GM12878 (cell line): Measurements from ENCODE around the gene CDCA3. TPM values are rescaled to one million over a fixed set of nuclear protein-coding genes. Genes with fewer than 3 reads are reported as not detected.

Source experiments
- BHLHE40 ChIP-seq, 2 experiments: fragments of 450-650 bp in 1 of 2; IDR thresholded peaks; 2 replicates each; pipeline ENCODE4 v1.6.1; 2011 to 2017; ENCODE audit warnings: low read depth in 2 of 2, borderline replicate concordance in 1 of 2, improper control_type of control experiment in 1 of 2, low read length in 1 of 2, mild to moderate bottlenecking in 1 of 2
- BMI1 ChIP-seq: fragments of 450-650 bp; IDR thresholded peaks from 2 replicates; pipeline ENCODE4 v1.6.1; 2016; ENCODE audit warnings: mild to moderate bottlenecking, moderate library complexity, borderline replicate concordance
- EP300 ChIP-seq, 2 experiments: fragments of 150-350 bp in 1 of 2; IDR thresholded peaks; 2 replicates each; pipeline ENCODE4 v1.6.1; 2011 to 2012; ENCODE audit warnings: low read depth in 2 of 2, low read length in 2 of 2, borderline replicate concordance in 1 of 2, improper control_type of control experiment in 1 of 2, inconsistent platforms in 1 of 2; ENCODE audit not compliant: control insufficient read depth in 1 of 2
- FOXM1 ChIP-seq: IDR thresholded peaks from 2 replicates; pipeline ENCODE4 v1.6.1; 2012; ENCODE audit warnings: low read depth, mild to moderate bottlenecking, inconsistent platforms, low read length, moderate library complexity
- HSF1 ChIP-seq: fragments of 150-350 bp; IDR thresholded peaks from 2 replicates; pipeline ENCODE4 v1.6.1; 2014; ENCODE audit warnings: mild to moderate bottlenecking, low read depth, low read length
- LARP7 ChIP-seq: fragments of 450-650 bp; IDR thresholded peaks from 2 replicates; pipeline ENCODE4 v1.6.1; 2017; ENCODE audit warnings: mild to moderate bottlenecking
- POU2F2 ChIP-seq: IDR thresholded peaks from 3 replicates; pipeline ENCODE4 v1.6.1; 2011; ENCODE audit warnings: low read depth, mild to moderate bottlenecking, low read length, borderline replicate concordance
- RELB ChIP-seq: fragments of 450-650 bp; IDR thresholded peaks from 2 replicates; pipeline ENCODE4 v1.6.1; 2017; ENCODE audit warnings: low read depth, mild to moderate bottlenecking, moderate library complexity
- SIN3A ChIP-seq: IDR thresholded peaks from 2 replicates; pipeline ENCODE4 v1.6.1; 2012; ENCODE audit warnings: low read depth, low read length, improper control_type of control experiment
- SP1 ChIP-seq: IDR thresholded peaks from one replicate; pipeline ENCODE4 v1.6.1; 2011; ENCODE audit warnings: low read depth, low read length
- USF1 ChIP-seq: IDR thresholded peaks from 2 replicates; pipeline ENCODE4 v1.6.1; 2011; ENCODE audit warnings: borderline replicate concordance, low read depth, mild to moderate bottlenecking, moderate library complexity, mixed read lengths, low read length; ENCODE audit not compliant: insufficient read depth; ENCODE audit errors: extremely low read length
- ZNF274 ChIP-seq: IDR thresholded peaks from one replicate; pipeline ENCODE4 v1.8.0; 2011; ENCODE audit not compliant: insufficient read length, insufficient read depth
- polyA plus RNA-seq, 11 experiments: library from polyadenylated mRNA; depleted of rRNA in 4 of 11; unstranded in 6 of 11; stranded (reverse) in 5 of 11; fragments of >200 nt; fragmentation: Nextera tagmentation in 4 of 11; fragmentation: Illumina TruSeq in 1 of 11; extraction: Ambion mirVana in 4 of 11; extraction: Trizol in 1 of 11; gene quantifications; 1 replicate in 1 of 11; 2 replicates in 10 of 11; pipeline versions ENCODE4 v1.2.1 to v1.2.3, GENCODE V29; 2011 to 2016; ENCODE audit warnings: inconsistent platforms in 2 of 11, missing spikeins in 2 of 11, low read depth in 1 of 11
- total RNA-seq, 4 experiments: library from RNA; depleted of rRNA in 3 of 4; stranded (reverse); fragments of >200 nt in 3 of 4; fragmentation: Illumina TruSeq in 1 of 4; extraction: Trizol in 1 of 4; gene quantifications; 2 replicates each; pipeline versions ENCODE4 v1.2.1 to v1.2.3, GENCODE V29; 2013 to 2021
- TF ChIP-seq, protein P1 (sequence below): fragments of 450-650 bp; IDR thresholded peaks from 2 replicates; pipeline ENCODE4 v1.6.1; 2016; ENCODE audit warnings: mild to moderate bottlenecking, moderate library complexity, borderline replicate concordance
- TF ChIP-seq, protein P2 (sequence below): fragments of 450-650 bp; IDR thresholded peaks from 2 replicates; pipeline ENCODE4 v1.6.1; 2017; ENCODE audit warnings: mild to moderate bottlenecking, moderate library complexity

CDCA3 gene
- total and polyA plus RNA-seq, 10 of the 15 experiments (the other 5 are each of a cell fraction or from before 2014, with no cell fraction given): 34.5 to 148 (median 97.4) TPM

DNA sequence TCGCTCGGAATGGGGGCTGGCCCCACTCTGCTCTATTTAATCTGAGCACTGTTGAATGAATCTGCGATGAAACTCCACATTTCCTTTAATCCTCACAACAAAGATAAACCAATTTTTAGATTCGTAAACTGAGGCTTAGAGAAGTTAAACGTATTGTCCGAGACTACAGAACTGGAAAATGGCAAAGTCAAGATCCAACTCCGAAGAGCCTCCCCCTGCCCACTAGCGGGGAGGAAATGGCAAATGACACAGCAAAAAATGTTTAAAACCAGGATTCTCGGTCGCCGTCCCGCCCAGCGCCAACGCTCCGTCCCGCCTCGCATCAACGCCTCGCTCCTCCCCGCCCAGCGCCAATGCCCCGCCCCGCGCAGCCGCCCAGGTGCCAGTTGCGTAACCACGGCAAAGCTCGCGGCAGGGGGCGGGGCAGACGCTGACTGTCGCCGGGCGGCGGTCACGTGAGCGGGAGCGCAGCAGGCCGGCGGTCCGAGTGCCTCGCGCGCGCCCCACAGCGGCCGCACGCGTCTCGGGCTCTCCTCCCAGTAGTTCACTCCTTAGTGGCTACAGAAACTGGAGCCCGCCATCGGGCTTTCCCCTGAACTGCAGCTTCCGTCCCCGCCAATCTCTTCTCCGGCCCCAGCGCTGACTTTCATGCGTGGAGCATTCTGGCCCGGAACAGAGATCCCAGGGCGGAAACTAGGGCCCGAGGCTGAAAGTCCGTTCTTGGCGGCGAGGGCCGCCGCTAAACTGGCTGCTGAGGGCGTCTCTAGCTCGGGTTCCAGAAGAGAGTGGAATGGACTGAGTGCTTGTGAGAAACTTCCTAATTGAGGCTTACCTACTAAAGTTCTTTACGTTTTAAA lies 39.9 kb upstream of the CDCA3 start (continued):
- TF ChIP-seq USF1 (peak; percentile 96), SIN3A (0 out of 2 replicates have a peak, but pooled peaks have one; percentile 43), ZNF274 (no peak), LARP7 (peak; percentile 95), FOXM1 (no peak; the same call in 1 of the 2 replicates), BMI1 (no peak), RELB (peak; percentile 32; the same call in 1 of the 2 replicates), BHLHE40 (IDR thresholded peaks at IDR 0.05; ENCODE audit: borderline replicate concordance in 1 of 2, low read depth in 2 of 2, low read length in 1 of 2) (peak; percentile 99 to 100), SP1 (peak; percentile 65), EP300 (IDR thresholded peaks at IDR 0.05; ENCODE audit: borderline replicate concordance in 1 of 2, control insufficient read depth in 1 of 2, low read depth in 2 of 2, low read length in 2 of 2) (0 out of 4 replicates have a peak, but pooled peaks of 1 of the 2 experiments have one; percentile 8), POU2F2 (peak; percentile 47; the same call in 1 of the 3 replicates), HSF1 (peak; percentile 25; the same call in 1 of the 2 replicates)
- TF ChIP-seq, protein P1, sequence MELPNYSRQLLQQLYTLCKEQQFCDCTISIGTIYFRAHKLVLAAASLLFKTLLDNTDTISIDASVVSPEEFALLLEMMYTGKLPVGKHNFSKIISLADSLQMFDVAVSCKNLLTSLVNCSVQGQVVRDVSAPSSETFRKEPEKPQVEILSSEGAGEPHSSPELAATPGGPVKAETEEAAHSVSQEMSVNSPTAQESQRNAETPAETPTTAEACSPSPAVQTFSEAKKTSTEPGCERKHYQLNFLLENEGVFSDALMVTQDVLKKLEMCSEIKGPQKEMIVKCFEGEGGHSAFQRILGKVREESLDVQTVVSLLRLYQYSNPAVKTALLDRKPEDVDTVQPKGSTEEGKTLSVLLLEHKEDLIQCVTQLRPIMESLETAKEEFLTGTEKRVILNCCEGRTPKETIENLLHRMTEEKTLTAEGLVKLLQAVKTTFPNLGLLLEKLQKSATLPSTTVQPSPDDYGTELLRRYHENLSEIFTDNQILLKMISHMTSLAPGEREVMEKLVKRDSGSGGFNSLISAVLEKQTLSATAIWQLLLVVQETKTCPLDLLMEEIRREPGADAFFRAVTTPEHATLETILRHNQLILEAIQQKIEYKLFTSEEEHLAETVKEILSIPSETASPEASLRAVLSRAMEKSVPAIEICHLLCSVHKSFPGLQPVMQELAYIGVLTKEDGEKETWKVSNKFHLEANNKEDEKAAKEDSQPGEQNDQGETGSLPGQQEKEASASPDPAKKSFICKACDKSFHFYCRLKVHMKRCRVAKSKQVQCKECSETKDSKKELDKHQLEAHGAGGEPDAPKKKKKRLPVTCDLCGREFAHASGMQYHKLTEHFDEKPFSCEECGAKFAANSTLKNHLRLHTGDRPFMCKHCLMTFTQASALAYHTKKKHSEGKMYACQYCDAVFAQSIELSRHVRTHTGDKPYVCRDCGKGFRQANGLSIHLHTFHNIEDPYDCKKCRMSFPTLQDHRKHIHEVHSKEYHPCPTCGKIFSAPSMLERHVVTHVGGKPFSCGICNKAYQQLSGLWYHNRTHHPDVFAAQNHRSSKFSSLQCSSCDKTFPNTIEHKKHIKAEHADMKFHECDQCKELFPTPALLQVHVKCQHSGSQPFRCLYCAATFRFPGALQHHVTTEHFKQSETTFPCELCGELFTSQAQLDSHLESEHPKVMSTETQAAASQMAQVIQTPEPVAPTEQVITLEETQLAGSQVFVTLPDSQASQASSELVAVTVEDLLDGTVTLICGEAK: peak; percentile 48; the same call in 1 of the 2 replicates
- TF ChIP-seq, protein P2, sequence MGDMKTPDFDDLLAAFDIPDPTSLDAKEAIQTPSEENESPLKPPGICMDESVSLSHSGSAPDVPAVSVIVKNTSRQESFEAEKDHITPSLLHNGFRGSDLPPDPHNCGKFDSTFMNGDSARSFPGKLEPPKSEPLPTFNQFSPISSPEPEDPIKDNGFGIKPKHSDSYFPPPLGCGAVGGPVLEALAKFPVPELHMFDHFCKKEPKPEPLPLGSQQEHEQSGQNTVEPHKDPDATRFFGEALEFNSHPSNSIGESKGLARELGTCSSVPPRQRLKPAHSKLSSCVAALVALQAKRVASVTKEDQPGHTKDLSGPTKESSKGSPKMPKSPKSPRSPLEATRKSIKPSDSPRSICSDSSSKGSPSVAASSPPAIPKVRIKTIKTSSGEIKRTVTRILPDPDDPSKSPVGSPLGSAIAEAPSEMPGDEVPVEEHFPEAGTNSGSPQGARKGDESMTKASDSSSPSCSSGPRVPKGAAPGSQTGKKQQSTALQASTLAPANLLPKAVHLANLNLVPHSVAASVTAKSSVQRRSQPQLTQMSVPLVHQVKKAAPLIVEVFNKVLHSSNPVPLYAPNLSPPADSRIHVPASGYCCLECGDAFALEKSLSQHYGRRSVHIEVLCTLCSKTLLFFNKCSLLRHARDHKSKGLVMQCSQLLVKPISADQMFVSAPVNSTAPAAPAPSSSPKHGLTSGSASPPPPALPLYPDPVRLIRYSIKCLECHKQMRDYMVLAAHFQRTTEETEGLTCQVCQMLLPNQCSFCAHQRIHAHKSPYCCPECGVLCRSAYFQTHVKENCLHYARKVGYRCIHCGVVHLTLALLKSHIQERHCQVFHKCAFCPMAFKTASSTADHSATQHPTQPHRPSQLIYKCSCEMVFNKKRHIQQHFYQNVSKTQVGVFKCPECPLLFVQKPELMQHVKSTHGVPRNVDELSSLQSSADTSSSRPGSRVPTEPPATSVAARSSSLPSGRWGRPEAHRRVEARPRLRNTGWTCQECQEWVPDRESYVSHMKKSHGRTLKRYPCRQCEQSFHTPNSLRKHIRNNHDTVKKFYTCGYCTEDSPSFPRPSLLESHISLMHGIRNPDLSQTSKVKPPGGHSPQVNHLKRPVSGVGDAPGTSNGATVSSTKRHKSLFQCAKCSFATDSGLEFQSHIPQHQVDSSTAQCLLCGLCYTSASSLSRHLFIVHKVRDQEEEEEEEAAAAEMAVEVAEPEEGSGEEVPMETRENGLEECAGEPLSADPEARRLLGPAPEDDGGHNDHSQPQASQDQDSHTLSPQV: peak; percentile 92
